Activated CD8-positive, alpha-beta T cell treated with anti-CD3 and anti-CD28 coated beads for 36 hours (primary cell): ENCODE measurements around the gene NEURL4. TPM values are rescaled to one million over a fixed set of nuclear protein-coding genes. Genes with fewer than 3 reads are reported as not detected.
A peak's percentile ranks its signal among the peaks of the same experiment; 100 is the strongest.

Source experiments
- ATAC-seq: fragments of 200-7000 bp; cut with Tn5 transposase; one replicate; pipeline ENCODE4 v1.10.0; 2021; ENCODE audit warnings: mild to moderate bottlenecking, moderate library complexity
- CTCF ChIA-PET: fragments of 350-600 bp; sonication (Branson Sonifier 250); formaldehyde crosslinking; loops from one replicate; lab custom pipeline; 2021; ENCODE audit warnings: antibody characterized with exemption; lab: Charles Lee
- POLR2A ChIA-PET: fragments of 350-600 bp; sonication (Branson Sonifier 250); formaldehyde crosslinking; loops from one replicate; lab custom pipeline; 2021; ENCODE audit warnings: antibody characterized with exemption; lab: Charles Lee
- DNase-seq: peaks from one replicate; pipeline ENCODE4 v3.0.0-alpha.2; 2020
- H3K27ac Mint-ChIP-seq: one replicate; pipeline ENCODE4 v1.8.0; 2021; ENCODE audit warnings: mild to moderate bottlenecking, mixed read lengths
- H3K27me3 Mint-ChIP-seq: one replicate; pipeline ENCODE4 v1.8.0; 2021; ENCODE audit warnings: mixed read lengths
- H3K36me3 Mint-ChIP-seq: one replicate; pipeline ENCODE4 v1.8.0; 2021; ENCODE audit warnings: low read depth, mixed read lengths
- H3K4me1 Mint-ChIP-seq: one replicate; pipeline ENCODE4 v1.8.0; 2021; ENCODE audit warnings: low read depth, mixed read lengths
- H3K4me3 Mint-ChIP-seq: one replicate; pipeline ENCODE4 v1.8.0; 2021; ENCODE audit warnings: mild to moderate bottlenecking, moderate library complexity, mixed read lengths
- H3K9me3 Mint-ChIP-seq: one replicate; pipeline ENCODE4 v1.8.0; 2021; ENCODE audit warnings: mixed read lengths
- CTCF ChIP-seq: fragments of 200-600 bp; IDR thresholded peaks from one replicate; pipeline ENCODE4 v1.8.0; 2022; ENCODE audit warnings: antibody characterized with exemption, mild to moderate bottlenecking
- intact Hi-C: fragments of 100-400 bp; cut with micrococcal nuclease; formaldehyde crosslinking; loops from one replicate; pipeline ENCODE4 v1.10.0; 2022
- total RNA-seq, 2 experiments: library from RNA; stranded (reverse); gene quantifications; one replicate each; pipeline ENCODE4 v1.2.3, GENCODE V29; 2021

Gene NEURL4
- total RNA-seq, 2 experiments from 2014 or later, result 36.2 to 40.4 TPM

- peaks cover 14% of the 10 kb centered on the region for H3K4me1 Mint-ChIP-seq
- peak; percentile 70 for DNase-seq
- no peaks in the 10 kb centered on the region for H3K36me3 Mint-ChIP-seq
- no peak overlapping the region for H3K4me3 Mint-ChIP-seq
- intact Hi-C loops, result no loop called here
- no peaks in the 10 kb centered on the region for H3K9me3 Mint-ChIP-seq
- peak; percentile 99 for TF ChIP-seq CTCF
- POLR2A ChIA-PET, result interaction anchor here (0.8 to 3.1 kb wide), 8 partner anchors 9 to 76 kb away, joined by 3 to 14 read pairs (median 4); partner anchors contain the start of gene SLC2A4
- H3K27ac Mint-ChIP-seq, result no peak overlapping the region
- ATAC-seq, result peak; percentile 35
- H3K27me3 Mint-ChIP-seq, result peaks cover 23% of the 10 kb centered on the region
- CTCF ChIA-PET, result interaction anchor here (0.7 to 5.9 kb wide), 35 partner anchors 8 to 250 kb away, joined by 3 to 144 read pairs (median 6); partner anchors contain the start of genes ACADVL, ACAP1, DLG4 and GABARAP
Observed at GRCh38 chr17:7296189-7296861, 32.8 kb downstream of the NEURL4 start.

DNA sequence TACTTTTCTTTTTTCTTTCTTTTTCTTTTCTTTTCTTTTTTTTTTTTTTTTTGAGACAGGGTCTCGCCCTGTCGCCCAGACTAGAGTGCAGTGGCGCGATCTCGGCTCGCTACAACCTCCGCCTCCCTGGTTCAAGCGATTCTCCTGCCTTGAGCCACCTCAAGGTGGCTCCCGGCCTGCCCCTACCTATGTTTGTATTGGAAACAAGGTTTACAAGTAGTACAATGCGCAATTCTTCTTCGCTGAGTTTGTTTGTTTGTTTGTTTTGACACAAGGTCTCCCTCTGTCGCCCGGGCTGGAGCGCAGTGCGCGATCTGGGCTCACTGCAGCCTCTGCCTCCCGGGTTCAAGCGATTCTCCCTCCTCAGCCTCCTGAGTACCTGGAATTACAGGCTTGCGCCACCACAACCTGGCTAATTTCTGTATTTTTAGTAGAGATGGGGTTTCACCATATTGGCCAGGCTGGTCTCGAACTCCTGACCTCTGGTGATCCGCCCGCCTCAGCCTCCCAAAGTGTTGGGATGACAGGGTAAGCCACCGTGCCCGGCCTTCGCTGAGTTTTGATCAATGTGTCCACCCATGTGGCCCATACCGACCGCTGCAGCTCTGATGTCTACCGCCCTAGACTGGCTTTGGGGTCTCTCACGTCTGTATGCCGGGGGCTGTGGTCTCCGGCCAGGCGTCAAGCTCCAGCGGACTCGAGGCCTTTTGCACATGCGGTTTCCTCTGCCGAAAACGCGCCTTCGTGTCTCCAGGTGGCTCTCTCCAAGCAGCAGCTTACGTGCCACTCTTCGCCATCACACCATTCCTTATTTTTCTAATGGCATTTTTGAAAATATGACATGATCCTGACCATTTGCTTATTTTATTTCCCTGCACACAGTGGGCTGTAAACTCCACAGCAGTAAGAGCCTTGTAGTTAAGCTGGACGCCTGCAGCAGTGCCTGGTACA lies 33.6 kb downstream of the NEURL4 start:
- ChIA-PET POLR2A (interaction anchor here (0.9 to 3.1 kb wide), 5 partner anchors 10 to 18 kb away, joined by 4 to 14 read pairs (median 5); partner anchors contain the start of gene SLC2A4), CTCF (interaction anchor here (0.7 to 5.9 kb wide), 26 partner anchors 7 to 250 kb away, joined by 3 to 144 read pairs (median 7); partner anchors contain the start of genes ACADVL, ACAP1, DLG4 and GABARAP)
- Mint-ChIP-seq H3K27me3 (peaks cover 23% of the 10 kb centered on the region), H3K4me3 (peak overlapping the region; percentile 66), H3K27ac (no peak overlapping the region), H3K36me3 (no peaks in the 10 kb centered on the region), H3K9me3 (no peaks in the 10 kb centered on the region), H3K4me1 (peaks cover 14% of the 10 kb centered on the region)
- ATAC-seq (no peak), DNase-seq (no peak)
- peak; percentile 33 for TF ChIP-seq CTCF
- intact Hi-C loops, result loop anchor here (2.0 kb wide), 1 partner anchor 15 kb away; the partner anchor contains the start of gene SLC2A4

- no peaks in the 10 kb centered on the region for H3K36me3 Mint-ChIP-seq
- ATAC-seq (peak; percentile 90), DNase-seq (peak; percentile 82)
- peaks cover 14% of the 10 kb centered on the region for H3K4me1 Mint-ChIP-seq
- H3K9me3 Mint-ChIP-seq, result no peaks in the 10 kb centered on the region
- intact Hi-C loops, result loop anchor here (2.0 kb wide), 1 partner anchor 14 kb away; the partner anchor contains the start of gene SLC2A4
- peaks cover 23% of the 10 kb centered on the region for H3K27me3 Mint-ChIP-seq
- ChIA-PET POLR2A (no interaction called here), CTCF (no interaction called here)
- H3K4me3 Mint-ChIP-seq, result peak within 1 kb of the TSS; percentile 66
- no peak within 1 kb of the TSS for H3K27ac Mint-ChIP-seq
- TF ChIP-seq CTCF, result no peak
Observed at GRCh38 chr17:7294614-7295153, 34.5 kb downstream of the NEURL4 start, which contains the start of gene YBX2. Gene YBX2 (minus strand): TSS chr17:7294639. CDS start chr17:7294500, 139 bp downstream.

- peak; percentile 42 for DNase-seq
- Mint-ChIP-seq H3K9me3 (no peaks in the 10 kb centered on the region), H3K27me3 (peaks cover 23% of the 10 kb centered on the region), H3K4me1 (peaks cover 14% of the 10 kb centered on the region), H3K27ac (no peak overlapping the region), H3K36me3 (no peaks in the 10 kb centered on the region), H3K4me3 (peak overlapping the region; percentile 24)
- ChIA-PET POLR2A (interaction anchor here (0.6 to 1.9 kb wide), 3 partner anchors 12 to 26 kb away, joined by 3 to 7 read pairs (median 5); partner anchors contain the start of gene SLC2A4), CTCF (interaction anchor here (0.6 to 2.7 kb wide), 3 partner anchors 12 to 29 kb away, joined by 3 to 14 read pairs (median 3); partner anchors contain the start of gene SLC2A4)
- TF ChIP-seq CTCF, result no peak
- intact Hi-C loops, result loop anchor here (2.0 kb wide), 1 partner anchor 13 kb away; the partner anchor contains the start of gene SLC2A4
- no peak for ATAC-seq
Observed at GRCh38 chr17:7293816-7294613, 35.1 kb downstream of the NEURL4 start.
